GM19043 (cell line): ENCODE data around the gene APOBEC3C.
"Not testable (repeated sequence)": the region's sequence is repeated elsewhere in the genome, so short reads cannot be mapped to it uniquely, and the experiment has no call there.

Source experiments
- ATAC-seq: cut with Tn5 transposase; IDR thresholded peaks from one replicate; pipeline ENCODE4 v1.9.1; 2021; ENCODE audit warnings: low read depth; ENCODE audit not compliant: unreplicated experiment

The APOBEC3C gene

DNA sequence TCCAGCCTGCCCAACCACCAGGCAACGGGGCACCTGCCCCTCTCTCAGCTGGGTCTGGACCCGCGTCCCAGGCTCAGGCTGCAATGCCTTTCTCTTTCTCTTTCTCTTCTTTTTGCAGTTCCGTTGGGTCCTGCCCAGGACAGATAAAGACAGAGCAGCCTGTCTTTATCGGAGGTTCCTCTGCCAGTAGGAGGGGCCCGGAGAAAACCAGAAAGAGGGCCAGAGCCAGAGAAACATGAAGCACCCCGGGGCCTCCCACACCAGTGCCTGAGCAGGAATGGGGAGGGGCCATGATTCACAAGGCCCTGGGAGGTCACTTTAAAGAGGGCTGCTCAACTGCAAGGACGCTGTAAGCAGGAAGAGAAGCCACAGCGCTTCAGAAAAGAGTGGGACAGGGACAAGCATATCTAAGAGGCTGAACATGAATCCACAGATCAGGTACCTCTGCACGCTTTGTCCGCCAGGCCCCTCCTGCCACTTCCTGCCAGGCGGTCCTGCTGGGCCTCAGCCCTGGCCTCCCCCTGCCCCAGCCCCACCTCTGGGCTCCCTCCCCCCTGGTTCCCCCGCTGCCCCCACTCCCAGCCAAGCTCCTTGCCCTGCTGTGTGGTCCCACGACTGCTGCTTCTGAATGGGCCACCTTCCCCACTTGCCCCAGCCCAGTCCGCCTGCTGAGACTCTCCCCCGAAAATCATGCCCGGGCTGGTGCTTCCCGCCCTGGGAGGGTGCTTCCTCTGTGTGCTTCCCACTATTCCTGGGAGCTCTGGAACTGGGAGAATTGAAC is at the start of gene APOBEC3C:
APOBEC3C (plus strand) TSS at position 316 of the 781 bp plus-strand sequence; CDS start at position 422, 106 bp downstream.
- peak; percentile 87 for ATAC-seq

DNA sequence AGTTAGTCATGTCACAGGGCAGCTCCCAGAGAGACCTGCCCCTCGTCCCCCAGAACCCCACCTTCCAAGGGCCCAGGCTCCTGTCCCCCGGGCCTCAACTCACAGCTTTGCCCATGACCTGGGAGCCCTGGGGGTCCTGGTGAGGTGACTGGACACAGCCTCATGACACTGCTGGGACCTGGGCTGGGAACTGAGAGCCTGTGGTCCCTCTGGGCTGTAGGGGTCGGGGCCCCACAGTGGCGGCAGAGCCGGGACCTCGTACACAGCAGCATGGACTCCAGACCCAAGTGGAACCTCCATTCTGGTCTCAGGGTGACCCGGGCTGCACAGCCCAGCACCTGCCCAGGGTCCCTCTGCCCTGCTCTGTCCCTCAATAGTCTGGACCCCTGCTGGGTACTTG is 49.8 kb upstream of the APOBEC3C start:
- no peak for ATAC-seq

DNA sequence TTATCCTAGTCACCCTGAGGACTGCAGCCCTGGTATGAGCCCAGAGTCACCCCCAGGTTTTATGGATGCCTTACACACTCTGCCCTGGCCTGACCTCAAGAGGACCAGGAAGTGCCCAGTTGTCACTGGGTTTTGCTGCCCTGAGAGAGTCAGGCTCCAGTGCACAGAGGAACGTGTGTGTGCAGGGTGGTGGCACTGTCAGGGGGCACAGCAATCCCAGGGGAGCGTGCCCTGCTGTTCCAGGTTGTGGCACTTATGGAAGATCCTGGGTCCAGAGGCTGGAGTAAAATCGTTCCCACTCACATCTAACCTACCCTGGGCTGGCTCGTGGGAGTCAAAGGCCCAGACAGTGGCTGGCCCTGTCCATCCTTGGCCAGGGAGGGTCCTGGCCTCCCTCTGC is 49.1 kb upstream of the APOBEC3C start:
- no peak for ATAC-seq

DNA sequence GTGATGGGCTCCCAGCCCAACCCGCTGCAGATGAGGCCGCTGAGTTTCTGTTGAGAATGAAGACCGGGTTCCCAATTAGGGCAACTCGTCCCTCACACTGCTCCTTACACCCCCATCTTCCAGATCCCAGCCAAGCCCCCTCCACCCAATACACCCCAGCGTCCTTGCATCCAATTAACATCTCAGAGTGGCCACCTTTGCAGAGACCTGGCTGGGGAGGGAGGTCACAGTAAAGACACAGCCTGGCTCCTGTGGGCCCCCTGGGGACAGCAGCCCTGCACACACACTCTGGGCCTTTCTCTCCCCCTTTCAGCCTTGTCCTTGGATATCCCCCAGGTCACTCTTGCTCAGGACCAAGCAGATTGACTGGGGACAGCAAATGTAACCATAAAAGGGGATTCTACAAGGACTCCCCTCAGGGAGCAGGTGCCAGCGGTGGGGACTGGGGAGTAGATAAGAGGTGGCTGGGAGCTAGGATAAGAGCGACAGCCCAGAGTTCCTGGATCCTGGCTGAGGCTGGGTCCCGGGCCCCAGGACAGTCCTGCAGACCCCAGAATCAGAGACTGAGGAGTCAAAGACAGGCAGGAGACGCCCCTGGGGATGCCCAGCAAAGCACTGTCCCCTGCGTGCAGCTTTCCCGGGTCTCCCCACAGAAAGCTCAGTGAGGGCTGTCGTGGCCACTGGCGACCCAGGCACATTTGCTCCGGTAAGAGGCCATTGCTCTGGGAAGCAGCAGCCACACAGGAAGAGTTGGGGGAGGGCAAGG is 48.3 kb upstream of the APOBEC3C start:
- no peak for ATAC-seq

DNA sequence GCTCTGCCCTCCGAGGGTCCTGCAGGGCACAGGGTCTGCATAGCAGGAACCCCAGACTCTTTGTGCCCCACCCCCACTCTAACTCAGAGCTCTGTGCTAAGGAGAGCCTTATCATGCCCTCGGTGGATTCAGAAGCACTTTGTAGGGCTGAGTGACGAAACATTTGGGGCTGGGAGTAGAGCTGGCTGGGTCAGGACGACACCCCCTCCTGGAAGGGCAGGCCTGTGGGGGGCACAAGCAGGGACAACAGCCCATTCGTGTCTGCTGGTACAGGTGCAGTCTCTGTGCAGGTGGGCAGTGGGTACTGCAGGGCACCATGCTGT is 47.7 kb upstream of the APOBEC3C start:
- no peak for ATAC-seq

DNA sequence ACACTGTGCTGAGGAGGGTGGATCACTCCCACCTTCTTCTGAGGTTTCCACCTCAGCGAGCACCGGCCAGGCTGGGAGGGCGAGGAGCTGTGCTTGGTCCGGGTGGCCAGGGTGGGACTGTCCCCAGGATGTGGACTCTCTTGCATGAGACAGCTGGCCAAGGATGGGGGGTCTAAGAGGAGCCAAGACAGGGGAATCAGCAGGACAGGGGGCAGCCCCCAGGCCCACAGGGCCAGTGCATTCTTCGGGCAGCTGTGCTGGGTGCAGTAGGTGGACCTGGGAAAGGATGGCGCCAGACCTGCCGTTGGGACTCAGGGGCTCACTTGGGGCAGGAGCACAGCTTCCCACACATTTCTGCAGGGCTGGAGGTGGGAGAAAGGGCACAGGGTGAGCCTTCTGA is 47.1 kb upstream of the APOBEC3C start:
- no peak for ATAC-seq

DNA sequence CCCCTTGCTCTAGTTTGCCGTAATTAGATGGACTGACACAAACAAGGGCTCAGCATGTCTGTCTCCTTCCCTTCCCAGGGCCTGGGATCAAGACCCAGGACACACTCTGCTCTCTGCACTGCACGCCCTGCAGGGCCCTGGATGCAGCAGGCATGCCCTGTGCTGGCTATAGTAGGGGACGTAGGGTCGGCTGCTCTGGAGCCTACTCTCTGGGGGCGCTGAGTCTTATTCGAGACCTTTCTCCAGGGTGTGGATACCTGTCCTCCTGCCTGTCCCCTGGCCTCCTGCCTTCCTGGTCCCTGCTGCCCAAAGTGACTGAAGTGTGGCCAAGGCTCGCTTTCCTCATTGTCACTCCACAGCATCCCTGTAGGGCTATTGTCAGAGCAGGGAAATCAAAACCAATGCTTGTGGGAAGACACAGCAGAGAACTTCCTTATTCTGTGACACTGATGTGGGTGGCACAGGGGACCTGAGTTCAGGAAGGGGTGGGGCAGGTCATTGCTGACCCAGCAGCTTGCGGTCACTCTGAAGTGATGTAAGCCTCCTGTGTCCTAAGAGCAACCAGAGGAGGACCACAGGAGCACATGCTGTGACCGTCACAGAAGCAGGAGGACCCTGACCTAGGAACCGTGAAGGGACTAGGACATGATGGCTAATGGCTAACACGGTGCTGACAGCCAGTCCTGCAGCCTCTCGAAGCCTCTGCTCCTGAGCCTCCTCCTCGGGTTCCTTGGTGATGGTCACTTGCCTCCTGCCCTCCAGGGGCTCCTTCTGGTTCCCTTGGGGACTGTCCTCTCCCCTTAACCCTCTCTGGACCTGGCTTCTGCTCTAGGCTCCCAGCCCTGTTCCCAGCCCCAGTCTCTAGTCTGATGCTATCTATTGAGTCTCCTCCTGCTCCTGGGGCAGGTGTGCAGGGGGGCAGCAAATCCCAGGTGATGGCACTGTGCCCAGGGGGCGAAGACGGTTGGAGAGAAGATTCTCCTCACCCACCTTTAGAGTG is 46.3 kb upstream of the APOBEC3C start:
- ATAC-seq, result no peak

DNA sequence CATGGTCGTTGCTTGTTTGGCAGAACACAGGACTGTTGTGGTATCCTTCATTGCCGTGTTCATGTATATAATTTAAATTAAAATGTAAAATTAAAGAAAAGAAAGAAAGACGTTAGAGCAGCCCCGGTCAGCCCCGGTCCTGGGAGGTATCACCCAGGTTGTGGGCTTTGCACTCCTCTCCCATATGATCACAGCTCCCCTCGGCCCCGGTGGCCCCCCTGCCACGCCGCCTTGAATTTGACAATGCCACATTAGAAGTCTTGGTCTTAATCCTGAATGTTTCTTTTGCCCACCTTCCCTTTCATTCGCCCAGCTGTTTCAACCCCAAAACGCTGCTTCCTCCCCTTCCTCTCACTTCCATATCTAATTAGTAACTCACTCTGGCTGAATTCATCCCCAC is 45.3 kb upstream of the APOBEC3C start:
- ATAC-seq, result no peak

DNA sequence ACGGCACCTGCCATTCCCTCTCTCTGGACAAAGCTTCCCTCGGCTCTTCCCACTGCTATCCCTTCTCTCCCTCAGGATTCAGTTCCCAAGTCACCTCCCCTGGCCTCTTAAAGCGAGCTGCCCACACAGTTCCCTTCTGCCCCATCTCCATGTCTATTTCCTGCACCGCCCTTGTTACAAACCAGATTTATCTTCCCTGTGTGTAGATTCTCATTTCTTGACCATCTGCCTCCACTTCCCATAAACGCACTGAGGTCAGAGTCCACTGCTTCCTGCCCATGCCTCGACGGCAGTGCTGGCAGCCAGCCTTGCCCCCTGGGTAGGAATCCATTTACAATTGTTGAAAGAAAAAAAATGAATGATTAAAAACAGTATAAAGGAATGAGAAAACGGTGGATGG is 43.5 kb upstream of the APOBEC3C start:
- ATAC-seq, result no peak

DNA sequence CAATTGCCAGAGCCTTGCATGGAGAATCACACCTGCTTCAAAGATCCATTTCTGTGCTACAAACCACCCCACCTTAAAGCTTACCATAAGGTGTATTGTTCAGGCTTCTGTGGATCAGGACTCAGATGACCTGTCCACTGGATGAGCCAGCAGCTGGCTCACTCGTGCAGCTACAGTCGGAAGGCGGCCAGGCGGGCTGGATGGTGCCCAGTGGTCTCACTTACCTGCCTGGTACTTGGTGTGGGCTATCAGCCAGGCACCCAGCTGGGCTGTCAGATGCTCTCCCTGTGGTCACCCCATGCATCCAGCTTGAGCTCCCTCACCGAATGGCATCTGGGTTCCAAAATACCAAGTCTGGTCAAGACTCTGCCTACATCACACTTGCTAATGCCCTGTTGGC is 42.9 kb upstream of the APOBEC3C start:
- ATAC-seq, result no peak

DNA sequence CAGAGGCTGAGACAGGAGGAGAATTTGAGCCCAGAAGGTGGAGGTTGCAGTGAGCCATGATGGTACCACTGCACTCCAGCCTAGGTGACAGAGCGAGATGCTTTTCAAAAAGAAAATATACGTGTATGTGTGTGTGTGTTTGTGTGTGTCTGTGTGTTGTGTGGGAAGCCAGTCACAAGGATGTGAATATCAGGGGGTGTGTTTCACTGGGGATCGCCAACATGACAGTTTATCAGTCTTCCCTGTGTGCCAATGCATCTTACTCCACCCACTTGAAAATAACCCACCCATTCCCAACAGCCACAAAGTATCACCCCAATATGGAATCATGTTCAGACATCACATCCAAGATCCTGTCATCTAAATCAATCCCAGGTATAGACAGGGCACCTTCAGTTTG is 42.3 kb upstream of the APOBEC3C start:
- no peak for ATAC-seq

DNA sequence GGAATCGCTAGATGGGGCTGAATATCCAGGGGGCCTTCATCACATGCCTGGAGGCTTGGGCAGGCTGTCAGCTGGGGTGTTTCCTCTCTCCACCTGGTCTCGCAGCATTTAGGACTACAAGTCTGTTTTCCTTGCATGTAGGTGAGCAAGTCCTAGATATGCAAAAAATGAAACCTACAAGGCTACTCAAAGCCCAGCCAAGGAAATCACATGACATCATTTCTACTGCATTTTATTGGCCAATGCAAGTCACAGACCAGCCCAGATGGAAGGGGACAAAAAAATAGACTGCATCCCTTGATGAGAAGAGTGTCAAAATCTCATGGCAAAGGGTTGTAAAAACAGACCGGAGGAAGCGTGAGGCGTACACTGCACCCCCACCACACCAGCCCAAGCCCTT is 41.5 kb upstream of the APOBEC3C start:
- no peak for ATAC-seq

DNA sequence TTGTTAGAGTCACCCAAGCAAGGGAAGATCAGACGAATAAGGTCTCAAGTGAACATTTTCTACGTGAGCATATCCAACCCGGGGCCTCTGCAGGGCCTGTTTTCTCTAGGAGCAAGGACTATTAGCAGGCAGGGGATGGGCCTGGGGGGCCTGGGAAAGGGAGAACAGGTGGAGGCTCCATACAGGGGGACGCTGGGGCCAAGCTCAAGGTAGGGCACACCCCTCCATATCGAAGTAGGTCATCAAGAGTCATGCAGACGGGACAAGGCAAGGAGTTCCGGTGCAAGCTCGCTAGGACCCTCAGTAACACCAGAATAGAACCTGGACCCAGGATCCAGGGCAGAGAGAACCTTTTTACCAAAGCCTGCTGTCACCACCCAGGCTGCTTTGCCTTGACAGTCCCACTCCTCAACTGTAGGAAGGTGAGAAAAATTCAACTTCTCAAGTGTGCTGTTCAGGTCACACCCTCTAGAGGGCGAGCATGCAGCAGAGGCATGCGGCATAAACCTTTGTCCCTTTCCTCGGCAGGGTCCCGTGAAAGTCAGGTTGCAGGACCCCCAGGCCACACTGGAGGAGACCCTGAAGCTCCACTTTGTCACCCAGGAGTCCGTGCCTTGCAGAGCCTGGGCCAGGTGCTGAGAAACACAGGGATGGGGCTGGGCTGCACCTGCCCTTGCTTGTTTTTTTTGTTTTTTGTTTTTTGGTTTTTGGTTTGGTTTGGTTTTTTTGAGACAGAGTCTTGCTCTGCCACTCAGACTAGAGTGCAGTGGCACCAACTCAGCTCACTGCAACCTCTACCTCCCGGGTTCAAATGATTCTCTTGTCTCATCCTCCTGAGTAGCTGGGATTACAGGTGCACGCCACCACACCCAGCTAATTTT is 40.5 kb upstream of the APOBEC3C start:
- no peak for ATAC-seq

DNA sequence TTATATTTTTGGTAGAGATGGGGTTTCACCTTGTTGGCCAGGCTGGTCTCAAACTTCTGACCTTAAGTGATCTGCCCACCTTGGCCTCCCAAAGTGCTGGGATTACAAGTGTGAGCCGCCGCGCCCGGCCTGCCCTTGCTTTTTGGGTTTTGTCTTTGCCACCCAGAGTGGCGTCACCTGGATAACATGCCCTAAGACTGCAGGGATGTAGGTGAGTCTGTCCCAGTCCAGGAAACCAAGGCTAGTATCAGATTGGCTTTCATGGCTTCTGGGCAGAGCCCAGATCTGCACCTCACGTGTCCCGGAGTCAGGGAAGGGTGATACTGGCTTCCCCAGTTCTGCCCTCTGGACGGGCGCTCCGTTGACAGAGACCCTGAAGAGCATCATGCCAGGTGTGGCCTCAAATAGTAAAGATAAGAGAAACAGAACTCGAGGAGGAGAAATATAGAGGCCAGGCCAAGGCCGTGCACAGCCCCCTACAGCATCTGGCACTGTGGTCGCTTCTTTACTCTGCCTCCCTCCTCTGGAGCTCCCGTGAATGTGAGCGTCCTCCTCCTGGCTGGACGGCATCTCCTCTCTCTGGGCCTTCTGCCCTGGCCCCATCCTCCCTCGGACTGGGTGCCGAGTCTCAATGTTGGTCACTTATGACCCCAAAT is 39.8 kb upstream of the APOBEC3C start:
- ATAC-seq, result no peak

DNA sequence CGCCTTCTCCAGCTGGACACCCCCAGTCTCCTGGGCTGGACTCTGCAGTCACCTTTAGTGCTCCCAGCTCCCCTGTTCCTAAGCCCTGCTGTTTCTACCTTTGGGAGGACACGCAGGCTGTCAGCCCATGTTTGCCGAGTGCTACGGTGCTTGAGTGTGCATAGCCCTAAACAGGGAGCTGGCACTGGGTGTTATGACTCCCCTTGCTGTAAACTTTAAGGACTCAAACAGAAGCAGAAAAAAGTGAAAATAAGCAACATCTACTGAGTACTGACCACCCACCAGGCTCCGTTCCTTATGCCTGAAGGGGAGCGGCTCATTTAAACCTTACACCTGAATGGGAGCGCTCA is 39.3 kb upstream of the APOBEC3C start:
- no peak for ATAC-seq

DNA sequence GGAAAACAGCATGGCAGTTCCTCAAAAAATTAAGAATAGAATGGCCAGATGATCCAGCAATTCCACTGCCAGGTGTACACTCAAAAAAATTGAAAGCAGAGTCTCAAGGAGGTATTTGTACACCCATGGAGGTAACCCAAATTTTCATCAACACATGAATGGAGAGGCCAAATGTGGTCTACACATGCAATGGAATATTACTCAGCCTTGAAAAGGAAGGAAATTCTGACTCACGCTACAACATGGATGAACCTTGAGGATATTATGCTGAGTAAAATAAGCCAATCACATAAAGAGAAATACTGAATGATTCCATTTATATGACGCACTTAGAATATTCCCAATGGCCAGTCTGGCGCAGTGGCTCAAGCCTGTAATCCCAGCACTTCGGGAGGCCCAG is 36.8 kb upstream of the APOBEC3C start:
- not testable (repeated sequence) for ATAC-seq

DNA sequence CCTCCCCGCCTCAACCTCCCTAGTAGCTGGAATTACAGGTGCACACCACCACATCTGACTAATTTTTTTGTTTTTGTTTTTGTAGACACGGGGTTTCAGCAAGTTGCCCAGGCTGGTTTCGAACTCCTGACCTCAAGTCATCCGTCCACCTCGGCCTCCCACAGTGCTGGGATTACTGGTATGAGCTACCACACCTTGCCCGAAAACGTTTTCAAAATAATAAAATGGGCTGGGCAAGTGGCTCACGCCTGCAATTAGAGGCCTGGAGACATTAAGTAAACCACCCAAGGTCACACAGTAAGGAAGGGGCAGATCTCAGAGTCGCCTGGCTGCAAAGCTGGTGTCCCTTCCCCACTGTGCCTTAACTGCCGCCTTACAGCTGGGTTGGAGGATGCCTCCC is 33.5 kb upstream of the APOBEC3C start:
- ATAC-seq, result not testable (repeated sequence)

DNA sequence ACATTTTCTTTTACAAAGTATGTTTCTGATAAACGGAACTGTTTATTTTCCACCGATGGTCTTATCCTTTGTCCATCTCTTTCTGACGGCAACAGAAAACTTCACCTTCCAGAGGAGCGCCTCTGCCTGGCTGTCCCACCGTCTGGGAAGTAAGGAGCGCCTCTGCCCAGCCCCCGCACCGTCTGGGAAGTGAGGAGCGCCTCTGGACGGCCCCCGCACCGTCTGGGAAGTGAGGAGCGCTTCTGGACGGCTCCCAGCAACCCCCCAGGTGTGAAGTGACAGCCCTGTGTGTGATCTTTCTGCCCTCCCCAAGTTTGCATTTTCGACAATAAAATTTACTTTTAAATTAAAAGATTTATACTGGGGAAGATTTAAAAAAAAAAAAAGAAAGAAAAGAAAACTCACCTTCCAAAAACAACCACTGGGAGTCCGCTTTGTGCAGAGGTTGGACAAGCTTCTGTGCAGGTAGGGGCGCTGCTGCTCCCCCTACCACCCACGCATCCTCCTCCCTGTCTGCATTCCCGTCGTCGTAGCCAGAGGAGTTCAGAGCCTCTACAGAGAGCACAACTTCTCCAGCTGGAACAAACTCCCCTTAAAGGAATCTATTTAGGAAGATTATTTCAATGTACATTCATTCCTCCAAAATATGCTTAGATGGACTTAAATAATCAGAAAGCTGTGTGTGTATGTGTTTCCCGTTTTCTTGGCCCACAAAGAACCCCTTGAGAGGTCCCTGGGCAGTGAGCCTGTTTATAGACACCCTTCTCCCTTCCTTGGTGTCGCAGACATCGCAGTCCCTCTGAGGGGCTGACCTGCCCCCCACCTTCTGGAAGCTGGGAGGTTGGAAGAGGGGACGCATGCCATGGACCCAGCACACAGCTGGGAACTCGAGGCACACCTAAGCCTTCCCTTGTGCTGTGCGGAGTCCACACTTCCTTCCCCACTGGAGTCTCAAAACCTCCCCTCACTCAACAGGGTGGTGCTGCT is 32.8 kb upstream of the APOBEC3C start:
- ATAC-seq, result peak; percentile 9
